Endothelial cell of umbilical vein (primary cell): Measurements from ENCODE around the gene CTBP2. TPM values are rescaled to one million over a fixed set of nuclear protein-coding genes. Genes with fewer than 3 reads are reported as not detected.
A peak's percentile ranks its signal among the peaks of the same experiment; 100 is the strongest.

Experiments used
- BruUV-seq: library from RNA; stranded (reverse); fragments of 400-500 nt; replicated peaks from 2 replicates; lab custom pipeline; 2021; lab: Mats Ljungman, UMichigan
- CTCF ChIA-PET: fragments of 300-600, 350-600 bp; sonication (Branson Sonifier 250); formaldehyde crosslinking; loops from one replicate; lab custom pipeline; 2021; ENCODE audit warnings: antibody characterized with exemption, inconsistent platforms; lab: Charles Lee
- POLR2A ChIA-PET: fragments of 300-600, 350-600 bp; sonication (Branson Sonifier 250); formaldehyde crosslinking; loops from one replicate; lab custom pipeline; 2021; ENCODE audit warnings: antibody characterized with exemption, inconsistent platforms; lab: Charles Lee
- DNase-seq: peaks from one replicate; pipeline ENCODE4 v3.0.0-alpha.2; 2011; ENCODE audit warnings: low read depth, low spot score
- FAIRE-seq: peaks from 2 replicates; lab custom pipeline; 2011; peaks lifted over from hg19 to GRCh38; lab: Jason Lieb, UNC
- H2AFZ ChIP-seq: 2 replicates; pipeline ENCODE4 v1.6.0; 2012; ENCODE audit warnings: low read depth, low read length, control low read depth, inconsistent platforms
- H3K27ac ChIP-seq: 2 replicates; pipeline ENCODE4 v1.5.1; 2011; ENCODE audit warnings: low read depth, mild to moderate bottlenecking, control low read depth, low read length, moderate library complexity; ENCODE audit not compliant: insufficient read depth
- H3K27me3 ChIP-seq, 2 experiments: 2 replicates each; pipeline versions ENCODE4 v1.6.0 to v1.6.1; 2011; ENCODE audit warnings: low read length in 2 of 2, mixed read lengths in 1 of 2; ENCODE audit not compliant: control insufficient read depth in 2 of 2, insufficient read depth in 2 of 2
- H3K36me3 ChIP-seq, 2 experiments: 2 replicates in 1 of 2; 3 replicates in 1 of 2; pipeline ENCODE4 v1.5.1; 2011; ENCODE audit warnings: low read length in 2 of 2, mild to moderate bottlenecking in 1 of 2, moderate library complexity in 1 of 2; ENCODE audit not compliant: control insufficient read depth in 2 of 2, insufficient read depth in 2 of 2; ENCODE audit errors: extremely low read depth in 1 of 2
- H3K4me1 ChIP-seq: 3 replicates; pipeline ENCODE4 v1.5.1; 2011; ENCODE audit warnings: mild to moderate bottlenecking, low read length; ENCODE audit not compliant: control insufficient read depth, insufficient read depth; ENCODE audit errors: extremely low read depth
- H3K4me2 ChIP-seq: 2 replicates; pipeline ENCODE4 v1.6.1; 2011; ENCODE audit warnings: low read length, control low read depth, mixed read lengths; ENCODE audit not compliant: insufficient read depth
- H3K4me3 ChIP-seq, 3 experiments: fragments of 200-600 bp in 1 of 3; sonication (generic), shearing (Covaris generic) in 1 of 3; replicated peaks in 1 of 3; 2 replicates each; pipeline ENCODE4 v1.5.1; 2011 to 2016; ENCODE audit warnings: control low read depth in 3 of 3, low read length in 3 of 3, mild to moderate bottlenecking in 2 of 3, inconsistent platforms in 1 of 3, low read depth in 1 of 3, moderate library complexity in 1 of 3; ENCODE audit not compliant: insufficient read depth in 1 of 3
- H3K79me2 ChIP-seq: 2 replicates; pipeline ENCODE4 v1.6.0; 2012; ENCODE audit warnings: low read length, inconsistent platforms; ENCODE audit not compliant: control insufficient read depth, insufficient read depth
- H3K9ac ChIP-seq: replicated peaks from 2 replicates; pipeline ENCODE3; 2011; ENCODE audit warnings: low read length, control low read depth; ENCODE audit not compliant: insufficient read depth; ENCODE audit errors: extremely low read depth
- H3K9me1 ChIP-seq: replicated peaks from 3 replicates; pipeline ENCODE4 v1.6.0; 2011; ENCODE audit warnings: mild to moderate bottlenecking, low read length; ENCODE audit not compliant: control insufficient read depth, insufficient read depth; ENCODE audit errors: extremely low read depth
- H3K9me3 ChIP-seq: replicated peaks from 2 replicates; pipeline ENCODE4 v1.5.1; 2012; ENCODE audit warnings: low read length, inconsistent platforms; ENCODE audit not compliant: control insufficient read depth, insufficient read depth
- H4K20me1 ChIP-seq: replicated peaks from 2 replicates; pipeline ENCODE3; 2011; ENCODE audit warnings: mild to moderate bottlenecking, low read length; ENCODE audit not compliant: control insufficient read depth, insufficient read depth; ENCODE audit errors: extremely low read depth
- EZH2 ChIP-seq: IDR thresholded peaks from 2 replicates; pipeline ENCODE4 v1.6.1; 2012; ENCODE audit warnings: borderline replicate concordance, low read depth, mild to moderate bottlenecking, moderate library complexity, low read length, inconsistent platforms; ENCODE audit not compliant: severe bottlenecking
- FOS ChIP-seq: IDR thresholded peaks from 2 replicates; pipeline ENCODE4 v1.6.1; 2011; ENCODE audit warnings: mild to moderate bottlenecking, low read length, moderate library complexity, borderline replicate concordance; ENCODE audit not compliant: insufficient read depth
- GATA2 ChIP-seq: IDR thresholded peaks from 2 replicates; pipeline ENCODE4 v1.7.0; 2011; ENCODE audit warnings: low read depth, mild to moderate bottlenecking, moderate library complexity, mixed read lengths, low read length; ENCODE audit not compliant: insufficient read length, insufficient read depth
- JUN ChIP-seq: IDR thresholded peaks from 2 replicates; pipeline ENCODE4 v1.6.1; 2011; ENCODE audit warnings: borderline replicate concordance, low read depth; ENCODE audit not compliant: insufficient read length, insufficient read depth
- MYC ChIP-seq: IDR thresholded peaks from one replicate; pipeline ENCODE4 v1.6.1; 2011; ENCODE audit warnings: mild to moderate bottlenecking, low read depth, low read length
- POLR2A ChIP-seq: IDR thresholded peaks from 2 replicates; pipeline ENCODE4 v1.6.1; 2012; ENCODE audit warnings: low read depth, mild to moderate bottlenecking, control low read depth, low read length
- POLR2AphosphoS5 ChIP-seq: IDR thresholded peaks from 2 replicates; pipeline ENCODE4 v1.6.1; 2012; ENCODE audit warnings: low read depth, mild to moderate bottlenecking, control low read depth, low read length, moderate library complexity; ENCODE audit not compliant: insufficient read depth
- dilution Hi-C: fragments of 300-500 bp; cut with MboI; formaldehyde crosslinking; loops from one replicate; pipeline ENCODE4 v1.15.0; 2019; ENCODE audit warnings: low sequenced_read_pairs; ENCODE audit not compliant: extremely low pct_ligation_motif_present
- intact Hi-C: fragments of 100-400 bp; cut with micrococcal nuclease; formaldehyde crosslinking; loops from one replicate; pipeline ENCODE4 v1.10.0; 2022
- polyA plus RNA-seq, 4 experiments: library from polyadenylated mRNA; depleted of rRNA in 3 of 4; stranded (reverse) in 3 of 4; unstranded in 1 of 4; fragments of >200 nt; gene quantifications; 2 replicates each; pipeline versions ENCODE4 v1.2.1 to v1.2.3, GENCODE V29; 2011 to 2012; ENCODE audit warnings: missing spikeins in 1 of 4
- total RNA-seq: library from RNA; stranded (reverse); gene quantifications from 2 replicates; pipeline ENCODE4 v1.2.3, GENCODE V29; 2021
- TF ChIP-seq, protein P1 (sequence below), 2 donors: IDR thresholded peaks; 1 replicate in 1 of 2; 2 replicates in 1 of 2; pipeline ENCODE4 v1.5.1; 2011; ENCODE audit warnings: low read length in 2 of 2, mild to moderate bottlenecking in 2 of 2, moderate library complexity in 2 of 2, control low read depth in 1 of 2, inconsistent platforms in 1 of 2, low read depth in 1 of 2; ENCODE audit not compliant: insufficient read depth in 1 of 2; ENCODE audit errors: extremely low read depth in 1 of 2
- TF ChIP-seq, protein P2 (sequence below): IDR thresholded peaks from 2 replicates; pipeline ENCODE4 v1.6.1; 2011; ENCODE audit not compliant: insufficient read depth, insufficient read length

CTBP2 gene
- total and polyA plus RNA-seq, 2 donors (not counting 3 experiments of a cell fraction or from before 2014, with no cell fraction given): 118 to 128 TPM

DNA sequence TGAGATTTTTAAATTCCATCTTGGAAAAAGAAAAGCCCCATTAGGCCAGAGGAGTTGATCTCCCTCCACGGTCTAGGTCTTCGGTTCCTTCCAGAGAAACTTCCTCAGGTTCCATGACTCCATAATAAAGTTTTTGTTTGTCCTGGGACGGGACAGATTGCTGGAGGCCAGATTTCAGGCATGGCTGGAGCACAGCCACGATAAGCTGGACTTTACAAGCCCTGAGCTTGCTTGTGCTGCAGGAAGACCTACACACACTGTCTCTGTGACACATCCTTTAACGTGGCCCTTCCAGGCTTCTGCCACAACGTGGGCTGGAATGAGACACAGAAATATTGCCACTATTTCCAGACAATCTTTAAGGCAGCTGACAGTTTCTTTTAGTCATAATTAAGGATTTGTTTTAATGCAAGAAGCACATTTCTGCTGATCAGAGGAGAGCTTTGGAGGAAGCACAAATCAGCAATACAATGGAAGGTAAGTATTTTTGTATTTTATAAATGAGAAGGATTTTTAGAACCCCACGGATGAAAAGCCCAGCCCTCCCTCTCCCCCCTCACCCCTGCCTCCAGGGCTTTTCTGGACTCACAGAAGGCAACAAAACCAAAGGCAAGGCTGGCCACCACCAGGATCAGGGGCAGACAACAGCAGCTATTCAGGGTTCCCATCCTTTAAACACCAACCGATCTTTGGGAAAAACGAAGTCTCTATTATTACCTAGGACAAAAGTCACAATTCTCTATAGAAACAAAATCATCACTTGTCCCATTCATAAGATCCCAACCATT is 6.5 kb downstream of the CTBP2 start:
- Histone ChIP-seq H4K20me1 (no peaks in the 10 kb centered on the region), H2AFZ (no peak overlapping the region), H3K27me3 (no peaks in the 10 kb centered on the region), H3K4me3 (no peak overlapping the region), H3K9me3 (no peaks in the 10 kb centered on the region), H3K4me2 (peak overlapping the region; percentile 70), H3K27ac (no peak overlapping the region), H3K79me2 (peaks cover 100% of the 10 kb centered on the region), H3K9ac (no peak overlapping the region), H3K9me1 (no peaks in the 10 kb centered on the region), H3K4me1 (peaks cover 81% of the 10 kb centered on the region), H3K36me3 (peaks cover 0 to 11% of the 10 kb centered on the region in 2 experiments)
- DNase-seq: peak; percentile 42
- POLR2A ChIA-PET: interaction anchor here (0.6 kb wide), 1 partner anchor 84 kb away, joined by 4 read pairs; no protein-coding TSS in a partner anchor
- intact Hi-C loops (loop anchor here (1.0 kb wide), 1 partner anchor 162 kb away; no protein-coding TSS in a partner anchor), dilution Hi-C loops (no loop called here)
- FAIRE-seq: no peak
- TF ChIP-seq EZH2: no peak
- no peak for TF ChIP-seq FOS
- no peak for TF ChIP-seq POLR2AphosphoS5
- TF ChIP-seq JUN: no peak
- no peak for TF ChIP-seq GATA2
- TF ChIP-seq, protein P1, sequence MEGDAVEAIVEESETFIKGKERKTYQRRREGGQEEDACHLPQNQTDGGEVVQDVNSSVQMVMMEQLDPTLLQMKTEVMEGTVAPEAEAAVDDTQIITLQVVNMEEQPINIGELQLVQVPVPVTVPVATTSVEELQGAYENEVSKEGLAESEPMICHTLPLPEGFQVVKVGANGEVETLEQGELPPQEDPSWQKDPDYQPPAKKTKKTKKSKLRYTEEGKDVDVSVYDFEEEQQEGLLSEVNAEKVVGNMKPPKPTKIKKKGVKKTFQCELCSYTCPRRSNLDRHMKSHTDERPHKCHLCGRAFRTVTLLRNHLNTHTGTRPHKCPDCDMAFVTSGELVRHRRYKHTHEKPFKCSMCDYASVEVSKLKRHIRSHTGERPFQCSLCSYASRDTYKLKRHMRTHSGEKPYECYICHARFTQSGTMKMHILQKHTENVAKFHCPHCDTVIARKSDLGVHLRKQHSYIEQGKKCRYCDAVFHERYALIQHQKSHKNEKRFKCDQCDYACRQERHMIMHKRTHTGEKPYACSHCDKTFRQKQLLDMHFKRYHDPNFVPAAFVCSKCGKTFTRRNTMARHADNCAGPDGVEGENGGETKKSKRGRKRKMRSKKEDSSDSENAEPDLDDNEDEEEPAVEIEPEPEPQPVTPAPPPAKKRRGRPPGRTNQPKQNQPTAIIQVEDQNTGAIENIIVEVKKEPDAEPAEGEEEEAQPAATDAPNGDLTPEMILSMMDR (IDR thresholded peaks at IDR 0.05; ENCODE audit: extremely low read depth in 1 of 2, insufficient read depth in 1 of 2, low read depth in 1 of 2, low read length in 2 of 2): no peak
- TF ChIP-seq, protein P2, sequence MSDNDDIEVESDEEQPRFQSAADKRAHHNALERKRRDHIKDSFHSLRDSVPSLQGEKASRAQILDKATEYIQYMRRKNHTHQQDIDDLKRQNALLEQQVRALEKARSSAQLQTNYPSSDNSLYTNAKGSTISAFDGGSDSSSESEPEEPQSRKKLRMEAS: no peak
- no peak for TF ChIP-seq MYC
- TF ChIP-seq POLR2A: no peak
- no TSS peak for BruUV-seq
- CTCF ChIA-PET: interaction anchor here (0.8 to 2.2 kb wide), 4 partner anchors 36 to 106 kb away, joined by 4 to 15 read pairs (median 4); no protein-coding TSS in a partner anchor
